ENCODE measurements around the gene SPAG16.

Gene SPAG16

GRCh38 chr2:214382229-214382628 lies 1098.0 kb downstream of the SPAG16 start:
- TF ChIP-seq SIN3A (IDR thresholded peaks at IDR 0.05; ENCODE audit: borderline replicate concordance, insufficient read depth, low read length) = no peak
- TF ChIP-seq POLR2AphosphoS5 (IDR thresholded peaks at IDR 0.05; ENCODE audit: low read depth, low read length) = no peak
- no peak for TF ChIP-seq REST (IDR thresholded peaks at IDR 0.05; ENCODE audit: insufficient read depth in 1 of 2, low read depth in 2 of 2, low read length in 2 of 2)
- no peak for TF ChIP-seq TAF1 (IDR thresholded peaks at IDR 0.05; ENCODE audit: borderline replicate concordance, insufficient read depth, low read length)
- TF ChIP-seq FOXP2 (optimal IDR thresholded peaks at IDR 0.05; ENCODE audit: borderline replicate concordance, extremely low read depth, extremely low read length, insufficient read depth) = no peak

- no peak for TF ChIP-seq POLR2AphosphoS5 (IDR thresholded peaks at IDR 0.05; ENCODE audit: low read depth, low read length)
- TF ChIP-seq REST (IDR thresholded peaks at IDR 0.05; ENCODE audit: insufficient read depth in 1 of 2, low read depth in 2 of 2, low read length in 2 of 2) = no peak
- no peak for TF ChIP-seq SIN3A (IDR thresholded peaks at IDR 0.05; ENCODE audit: borderline replicate concordance, insufficient read depth, low read length)
- no peak for TF ChIP-seq FOXP2 (optimal IDR thresholded peaks at IDR 0.05; ENCODE audit: borderline replicate concordance, extremely low read depth, extremely low read length, insufficient read depth)
- TF ChIP-seq TAF1 (IDR thresholded peaks at IDR 0.05; ENCODE audit: borderline replicate concordance, insufficient read depth, low read length) = no peak
Measured at GRCh38 chr2:214386720-214387119, 1102.5 kb downstream of the SPAG16 start.

GRCh38 chr2:214389334-214389733 lies 1105.1 kb downstream of the SPAG16 start:
- TF ChIP-seq REST (IDR thresholded peaks at IDR 0.05; ENCODE audit: insufficient read depth in 1 of 2, low read depth in 2 of 2, low read length in 2 of 2) = no peak
- no peak for TF ChIP-seq TAF1 (IDR thresholded peaks at IDR 0.05; ENCODE audit: borderline replicate concordance, insufficient read depth, low read length)
- TF ChIP-seq SIN3A (IDR thresholded peaks at IDR 0.05; ENCODE audit: borderline replicate concordance, insufficient read depth, low read length) = no peak
- no peak for TF ChIP-seq FOXP2 (optimal IDR thresholded peaks at IDR 0.05; ENCODE audit: borderline replicate concordance, extremely low read depth, extremely low read length, insufficient read depth)
- TF ChIP-seq POLR2AphosphoS5 (IDR thresholded peaks at IDR 0.05; ENCODE audit: low read depth, low read length) = no peak

GRCh38 chr2:214393796-214394195 lies 1109.5 kb downstream of the SPAG16 start:
- TF ChIP-seq FOXP2 (optimal IDR thresholded peaks at IDR 0.05; ENCODE audit: borderline replicate concordance, extremely low read depth, extremely low read length, insufficient read depth) (no peak), SIN3A (IDR thresholded peaks at IDR 0.05; ENCODE audit: borderline replicate concordance, insufficient read depth, low read length) (no peak), REST (IDR thresholded peaks at IDR 0.05; ENCODE audit: insufficient read depth in 1 of 2, low read depth in 2 of 2, low read length in 2 of 2) (no peak), TAF1 (IDR thresholded peaks at IDR 0.05; ENCODE audit: borderline replicate concordance, insufficient read depth, low read length) (no peak), POLR2AphosphoS5 (IDR thresholded peaks at IDR 0.05; ENCODE audit: low read depth, low read length) (no peak)

GRCh38 chr2:214395040-214395439 lies 1110.8 kb downstream of the SPAG16 start:
- TF ChIP-seq SIN3A (IDR thresholded peaks at IDR 0.05; ENCODE audit: borderline replicate concordance, insufficient read depth, low read length) (no peak), FOXP2 (optimal IDR thresholded peaks at IDR 0.05; ENCODE audit: borderline replicate concordance, extremely low read depth, extremely low read length, insufficient read depth) (no peak), REST (IDR thresholded peaks at IDR 0.05; ENCODE audit: insufficient read depth in 1 of 2, low read depth in 2 of 2, low read length in 2 of 2) (no peak), TAF1 (IDR thresholded peaks at IDR 0.05; ENCODE audit: borderline replicate concordance, insufficient read depth, low read length) (no peak), POLR2AphosphoS5 (IDR thresholded peaks at IDR 0.05; ENCODE audit: low read depth, low read length) (no peak)
